OCI-LY7 (cell line): Measurements from ENCODE around the gene TRMT13.

Experiments
- CTCF ChIP-seq: fragments of 200-600 bp; sonication (generic); conservative IDR thresholded peaks from 2 replicates; pipeline ENCODE4 v1.5.1; 2014; ENCODE audit warnings: mild to moderate bottlenecking, antibody characterized with exemption, low read length, moderate library complexity, mixed read lengths
- EZH2phosphoT487 ChIP-seq: fragments of 200-600 bp; sonication (generic); IDR thresholded peaks from 2 replicates; pipeline ENCODE4 v1.6.1; 2018; ENCODE audit warnings: low read depth, borderline replicate concordance, mild to moderate bottlenecking, mixed run types, antibody characterized with exemption, low read length, moderate library complexity, mixed read lengths

DNA sequence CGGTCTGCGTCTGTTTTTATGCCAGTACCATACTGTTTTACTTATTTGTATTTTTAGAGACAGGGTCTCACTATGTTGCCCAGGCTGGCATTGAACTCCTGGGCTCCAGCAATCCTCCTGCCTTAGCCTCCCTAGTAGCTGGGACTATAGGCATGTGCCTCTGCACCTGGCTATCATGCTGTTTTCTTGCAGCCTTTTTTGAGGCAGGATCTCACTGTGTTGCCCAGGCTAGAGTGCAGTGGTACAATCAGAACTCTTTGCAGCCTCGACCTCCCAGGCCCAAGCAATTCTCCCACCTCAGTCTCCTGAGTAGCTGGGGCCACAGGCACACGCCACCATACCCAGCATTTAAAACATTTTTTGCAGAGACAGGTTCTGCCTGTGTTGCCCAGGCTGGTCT is 50.4 kb downstream of the TRMT13 start:
- TF ChIP-seq CTCF = no peak
- no peak for TF ChIP-seq EZH2phosphoT487
